Left colon (tissue), 2 donors: Measurements from ENCODE around the gene MCU. TPM values are rescaled to one million over a fixed set of nuclear protein-coding genes. Genes with fewer than 3 reads are reported as not detected.
"Not testable (repeated sequence)": the region's sequence is repeated elsewhere in the genome, so short reads cannot be mapped to it uniquely, and the experiment has no call there.

Experiments used
- ATAC-seq: fragments of 200-7000 bp; cut with Tn5 transposase; one replicate; pipeline ENCODE4 v1.9.1; 2020; ENCODE audit warnings: mild to moderate bottlenecking, moderate library complexity
- DNase-seq, 2 donors: peaks; one replicate each; pipeline ENCODE4 v3.0.0-alpha.2; 2020
- intact Hi-C, 2 donors: fragments of 100-400 bp; cut with DNase I in 1 of 2; cut with micrococcal nuclease in 1 of 2; formaldehyde crosslinking; loops; one replicate each; pipeline versions ENCODE4 v1.11.2 to v1.14.0; 2022; cut with DNase I, micrococcal nuclease
- total RNA-seq, 2 donors: library from RNA; stranded (reverse); fragmentation: NEBNext Ultra II Directional; extraction: Animal tissue kit (Norgen Biotek cat#: 25700); gene quantifications; one replicate each; pipeline ENCODE4 v1.2.1, GENCODE V29; 2021
- donor health status: DM: no; HTN: no; CAD: no.
- donor health status: DM: yes; HTN: yes; CAD: no.

The MCU gene
- total RNA-seq, 2 donors from 2014 or later = 84.6 to 106 TPM

DNA sequence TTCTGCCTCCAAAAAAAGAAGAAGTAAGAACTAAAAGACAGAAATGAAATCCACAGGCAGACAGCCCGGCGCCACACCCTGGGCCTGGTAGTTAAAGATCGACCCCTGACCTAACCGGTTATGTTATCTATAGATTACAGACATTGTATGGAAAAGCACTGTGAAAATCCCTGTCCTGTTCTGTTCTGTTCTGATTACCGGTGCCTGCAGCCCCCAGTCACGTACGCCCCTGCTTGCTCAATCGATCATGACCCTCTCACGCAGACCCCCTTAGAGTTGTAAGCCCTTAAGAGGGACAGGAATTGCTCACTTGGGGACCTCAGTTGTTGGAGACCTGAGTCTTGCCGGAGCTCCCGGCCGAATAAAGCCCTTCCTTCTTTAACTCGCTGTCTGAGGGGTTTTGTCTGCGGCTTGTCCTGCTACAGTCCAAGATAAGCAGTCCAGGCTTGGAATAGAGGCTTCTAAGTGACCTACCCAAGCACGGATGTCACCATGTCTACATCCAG is 212.1 kb downstream of the MCU start:
- DNase-seq = peak in 1 of 2 donors; percentile 7
- intact Hi-C loops, ATAC-seq: not testable (repeated sequence)

DNA sequence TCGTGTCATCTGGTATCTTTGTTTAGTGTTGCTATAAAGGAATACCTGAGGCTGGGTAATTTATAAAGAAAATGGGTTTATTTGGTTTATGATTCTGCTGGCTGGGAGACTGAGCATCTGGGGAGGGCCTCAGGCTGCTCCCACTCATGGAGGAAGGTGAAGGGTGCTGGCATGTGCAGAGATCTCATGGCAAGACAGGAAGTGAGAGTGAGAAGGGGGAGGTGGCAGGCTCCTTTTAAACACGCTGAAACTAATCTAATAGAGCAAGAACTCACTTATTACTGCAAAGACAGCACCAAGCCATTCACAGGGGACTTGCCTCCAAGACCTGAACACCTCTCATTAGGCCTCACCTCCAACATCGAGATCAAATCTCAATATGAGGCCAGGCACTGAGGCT is 212.9 kb downstream of the MCU start:
- intact Hi-C loops = no loop called here
- ATAC-seq = no peak
- DNase-seq = no peak

DNA sequence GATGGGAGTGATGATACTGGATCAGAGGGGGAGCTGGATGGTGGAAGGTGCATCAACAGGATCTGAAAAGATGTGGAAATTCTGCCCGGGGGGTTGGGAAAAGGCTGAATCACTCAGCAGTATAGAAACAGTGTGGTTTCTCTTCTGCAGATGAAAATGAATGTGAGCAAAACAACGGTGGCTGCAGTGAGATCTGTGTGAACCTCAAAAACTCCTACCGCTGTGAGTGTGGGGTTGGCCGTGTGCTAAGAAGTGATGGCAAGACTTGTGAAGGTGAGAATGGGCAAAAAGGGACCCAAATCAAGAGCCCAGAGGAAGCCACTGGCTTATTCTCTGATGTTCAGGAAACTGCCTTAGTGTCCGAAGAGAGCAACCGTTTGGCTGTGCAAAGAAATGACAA is 214.5 kb downstream of the MCU start:
- DNase-seq (no peak), ATAC-seq (no peak)
- intact Hi-C loops = no loop called here

DNA sequence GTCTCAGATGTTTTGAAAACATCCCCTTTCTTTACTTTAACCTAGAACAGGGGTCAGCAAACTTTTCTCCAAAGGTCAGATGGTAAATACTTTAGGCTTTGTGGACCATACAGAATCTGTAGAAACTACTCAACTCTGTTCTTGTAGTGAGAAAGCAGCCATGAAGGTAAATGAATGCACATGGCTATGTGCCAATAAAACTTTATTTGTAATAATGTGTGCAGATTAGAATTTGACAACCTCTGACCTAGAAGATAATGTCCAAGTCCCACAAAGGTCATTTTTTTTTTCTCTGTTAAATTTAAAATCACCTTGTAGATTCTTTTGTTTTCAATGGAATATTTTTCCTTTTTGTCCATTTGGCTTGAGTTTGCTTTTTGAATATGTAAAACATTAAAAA is 218.8 kb downstream of the MCU start:
- intact Hi-C loops = no loop called here
- ATAC-seq = no peak
- DNase-seq = no peak

DNA sequence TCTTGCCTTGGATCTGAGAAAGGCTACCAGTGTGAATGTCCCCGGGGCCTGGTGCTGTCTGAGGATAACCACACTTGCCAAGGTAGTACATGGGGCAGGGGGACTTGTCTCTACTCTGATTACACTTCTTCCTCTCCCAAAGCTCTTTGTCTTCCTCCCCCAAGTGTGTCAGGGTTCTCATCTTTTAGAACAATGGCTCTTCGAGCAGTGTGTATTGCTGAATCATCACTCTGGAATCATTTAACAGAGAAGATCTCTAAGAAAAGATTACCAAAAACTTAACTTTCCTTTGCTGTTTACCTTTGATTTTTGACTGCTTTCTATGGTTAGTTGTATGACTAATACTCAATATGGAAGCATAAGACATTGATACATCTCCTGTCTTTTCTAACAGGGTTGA is 219.8 kb downstream of the MCU start:
- intact Hi-C loops = no loop called here
- DNase-seq (no peak), ATAC-seq (no peak)

DNA sequence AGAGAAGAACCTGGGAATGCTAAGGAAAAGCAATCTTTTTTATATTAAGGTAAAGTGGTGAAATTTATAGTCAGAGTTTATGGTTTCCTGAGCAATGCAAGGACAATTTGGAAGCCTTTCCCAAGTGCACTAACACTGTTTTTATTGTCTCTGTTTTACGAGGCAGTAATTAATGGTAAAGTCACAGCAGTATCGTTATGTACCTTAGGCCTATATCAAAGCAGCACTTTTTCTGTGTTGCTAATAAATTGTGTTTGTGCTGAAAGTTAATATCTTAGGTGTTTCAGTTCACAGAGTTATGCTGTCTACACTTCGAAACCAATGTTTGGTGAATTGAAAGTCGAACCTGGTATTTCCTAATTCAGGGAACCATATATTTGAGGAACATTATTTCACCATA is 220.8 kb downstream of the MCU start:
- ATAC-seq (peak; percentile 78), DNase-seq (no peak)
- intact Hi-C loops = no loop called here

DNA sequence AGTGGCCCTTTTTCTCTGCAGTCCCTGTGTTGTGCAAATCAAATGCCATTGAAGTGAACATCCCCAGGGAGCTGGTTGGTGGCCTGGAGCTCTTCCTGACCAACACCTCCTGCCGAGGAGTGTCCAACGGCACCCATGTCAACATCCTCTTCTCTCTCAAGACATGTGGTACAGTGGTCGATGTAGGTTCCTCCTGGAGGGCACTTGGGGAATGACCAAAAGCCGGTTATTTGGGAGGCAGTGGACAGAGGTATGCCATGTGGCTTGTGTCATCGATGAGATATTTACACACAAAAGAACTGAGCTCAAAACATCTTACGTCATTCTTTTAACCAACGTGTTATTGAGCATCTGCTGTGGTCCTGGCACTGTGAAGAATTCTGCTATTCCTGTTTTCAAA is 221.3 kb downstream of the MCU start:
- no peak for DNase-seq
- intact Hi-C loops = no loop called here
- ATAC-seq = no peak

DNA sequence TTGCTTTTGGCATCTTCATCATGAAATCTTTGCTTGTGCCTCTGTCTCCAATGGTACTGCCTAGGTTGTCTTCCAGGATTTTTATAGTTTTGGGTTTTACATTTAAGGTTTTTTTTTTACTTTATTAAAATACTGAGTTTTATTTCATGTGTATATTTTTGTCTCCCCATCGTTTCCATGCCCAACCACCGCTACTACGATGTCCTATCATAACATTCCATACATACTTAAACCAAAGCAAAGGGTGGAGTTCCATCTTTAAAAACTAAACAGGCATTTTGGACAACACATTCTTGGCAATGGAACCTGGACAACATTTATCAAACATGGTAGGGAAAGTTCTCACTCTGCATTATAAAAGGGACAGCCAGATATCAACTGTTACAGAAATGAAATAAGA is 225.3 kb downstream of the MCU start:
- ATAC-seq, intact Hi-C loops, DNase-seq: not testable (repeated sequence)

- DNase-seq, intact Hi-C loops, ATAC-seq: not testable (repeated sequence)
Observed at GRCh38 chr10:72917803-72918332, 225.9 kb downstream of the MCU start.

GRCh38 chr10:72918352-72918751 is 226.4 kb downstream of the MCU start:
- no peak for DNase-seq
- no peak for ATAC-seq
- intact Hi-C loops = no loop called here

DNA sequence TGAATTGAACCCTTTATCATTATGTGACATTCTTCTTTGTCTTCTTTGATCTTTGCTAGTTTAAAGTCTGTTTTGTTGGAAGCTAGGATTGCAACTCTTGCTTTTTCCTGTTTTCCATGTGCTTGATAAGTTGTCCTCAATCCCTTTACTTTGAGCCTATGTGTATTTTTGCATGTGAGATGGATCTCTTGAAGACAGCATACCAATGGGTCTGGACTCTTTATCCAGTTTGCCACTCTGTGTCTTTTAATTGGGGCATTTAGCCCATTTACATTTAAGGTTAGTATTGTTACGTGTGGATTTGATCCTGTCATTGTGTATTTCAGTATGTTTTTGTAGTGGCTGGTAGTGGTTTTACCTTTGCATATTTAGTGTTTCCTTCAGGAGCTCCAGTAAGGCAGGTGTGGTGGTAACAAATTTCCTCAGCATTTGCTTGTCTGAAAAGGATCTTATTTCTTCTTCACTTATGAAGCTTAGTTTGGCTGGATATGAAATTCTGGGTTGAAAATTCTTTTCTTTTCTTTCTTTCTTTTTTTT is 229.3 kb downstream of the MCU start:
- ATAC-seq, intact Hi-C loops, DNase-seq: not testable (repeated sequence)

GRCh38 chr10:72924351-72924750 is 232.4 kb downstream of the MCU start:
- ATAC-seq = no peak
- intact Hi-C loops = no loop called here

GRCh38 chr10:72925951-72926465 is 234.1 kb downstream of the MCU start:
- no peak for ATAC-seq
- intact Hi-C loops = no loop called here
- no peak for DNase-seq

More at GRCh38 chr10:72924351-72924750, 232.4 kb downstream of the MCU start:
- no peak for DNase-seq

- no peak for DNase-seq
- intact Hi-C loops = no loop called here
- no peak for ATAC-seq
Observed at GRCh38 chr10:72927485-72927884, 235.5 kb downstream of the MCU start.

DNA sequence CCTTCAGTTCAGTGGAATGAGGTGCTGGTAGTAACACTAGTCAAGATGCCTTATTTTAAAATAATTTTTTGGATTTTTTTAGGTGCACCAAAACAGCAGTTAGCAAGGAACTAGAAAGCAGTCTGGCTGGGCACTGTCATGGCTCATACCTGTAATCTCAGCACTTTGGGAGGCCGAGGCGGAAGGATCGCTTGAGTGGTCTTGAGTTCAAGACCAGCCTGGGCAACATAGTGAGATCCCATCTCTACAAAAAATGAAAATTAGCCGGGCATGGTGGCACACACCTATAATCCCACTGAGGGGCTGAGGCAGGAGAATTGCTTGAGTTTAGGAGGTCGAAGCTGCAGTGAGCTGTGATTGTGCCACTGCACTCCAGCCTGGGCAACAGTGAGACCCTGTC is 236.9 kb downstream of the MCU start:
- intact Hi-C loops = no loop called here
- no peak for ATAC-seq

DNA sequence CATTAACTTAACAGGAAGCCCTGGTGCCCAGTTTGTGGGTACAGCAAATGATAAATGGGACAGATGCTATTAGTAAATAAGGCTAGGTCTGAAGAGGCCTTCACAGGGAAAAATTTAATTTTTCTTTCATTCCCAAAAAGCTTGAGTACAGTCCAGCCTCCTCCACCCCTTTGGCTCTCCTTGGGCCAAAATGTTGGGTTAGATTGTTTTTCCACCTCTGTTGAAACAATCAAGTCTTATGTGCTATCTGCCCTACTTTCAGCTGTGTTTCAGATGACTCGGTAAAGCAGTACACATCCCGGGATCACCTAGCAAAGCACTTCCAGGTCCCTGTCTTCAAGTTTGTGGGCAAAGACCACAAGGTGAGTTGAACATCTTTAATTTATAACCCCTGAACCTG is 238.3 kb downstream of the MCU start:
- intact Hi-C loops = no loop called here
- no peak for ATAC-seq
- DNase-seq = no peak

More for the DNA sequence above, 236.9 kb downstream of the MCU start:
- no peak for DNase-seq

DNA sequence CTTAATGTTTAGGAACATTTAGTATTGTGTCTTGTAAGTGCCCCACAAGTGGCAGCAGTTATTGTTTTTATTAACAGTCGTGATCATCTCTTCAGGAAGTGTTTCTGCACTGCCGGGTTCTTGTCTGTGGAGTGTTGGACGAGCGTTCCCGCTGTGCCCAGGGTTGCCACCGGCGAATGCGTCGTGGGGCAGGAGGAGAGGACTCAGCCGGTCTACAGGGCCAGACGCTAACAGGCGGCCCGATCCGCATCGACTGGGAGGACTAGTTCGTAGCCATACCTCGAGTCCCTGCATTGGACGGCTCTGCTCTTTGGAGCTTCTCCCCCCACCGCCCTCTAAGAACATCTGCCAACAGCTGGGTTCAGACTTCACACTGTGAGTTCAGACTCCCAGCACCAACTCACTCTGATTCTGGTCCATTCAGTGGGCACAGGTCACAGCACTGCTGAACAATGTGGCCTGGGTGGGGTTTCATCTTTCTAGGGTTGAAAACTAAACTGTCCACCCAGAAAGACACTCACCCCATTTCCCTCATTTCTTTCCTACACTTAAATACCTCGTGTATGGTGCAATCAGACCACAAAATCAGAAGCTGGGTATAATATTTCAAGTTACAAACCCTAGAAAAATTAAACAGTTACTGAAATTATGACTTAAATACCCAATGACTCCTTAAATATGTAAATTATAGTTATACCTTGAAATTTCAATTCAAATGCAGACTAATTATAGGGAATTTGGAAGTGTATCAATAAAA is 240.5 kb downstream of the MCU start:
- intact Hi-C loops = no loop called here
- DNase-seq (no peak), ATAC-seq (no peak)

DNA sequence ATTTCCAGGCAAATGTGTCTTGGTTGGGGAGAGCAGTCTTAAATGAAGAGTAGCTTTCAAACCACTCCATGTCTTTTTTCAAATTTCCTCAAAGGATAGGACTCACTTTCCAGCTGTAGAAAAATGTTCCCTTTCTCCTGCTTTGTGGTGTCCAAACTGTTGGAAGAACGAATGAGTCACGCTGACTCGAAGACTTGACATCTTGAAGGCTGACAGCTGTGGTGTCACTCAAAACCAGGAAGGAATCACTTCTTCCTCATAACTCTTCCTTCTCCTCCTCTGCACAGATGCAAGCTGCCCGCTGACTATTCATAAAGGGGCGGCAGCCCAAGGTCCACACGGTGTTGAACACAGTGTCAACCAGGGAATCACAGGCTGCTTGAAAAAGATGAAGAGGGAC is 243.4 kb downstream of the MCU start:
- no peak for ATAC-seq
- intact Hi-C loops = no loop called here
- no peak for DNase-seq
